Fibroblast of peridontal ligament (primary cell): Measurements from ENCODE around the gene FAM193A.
"Not testable (repeated sequence)": the region's sequence is repeated elsewhere in the genome, so short reads cannot be mapped to it uniquely, and the experiment has no call there.

Experiments
- DNase-seq: peaks from one replicate; pipeline ENCODE4 v3.0.0-alpha.2; 2010; ENCODE audit errors: extremely low read depth

FAM193A gene

GRCh38 chr4:2750719-2751605 is 214.5 kb downstream of the FAM193A start:
- no peak for DNase-seq

GRCh38 chr4:2753436-2753835 is 217.0 kb downstream of the FAM193A start:
- no peak for DNase-seq

- DNase-seq = no peak
These were observed 218.7 kb downstream of the FAM193A start for GRCh38 chr4:2754848-2755819.

GRCh38 chr4:2755821-2756690 is 219.6 kb downstream of the FAM193A start, which contains the start of gene TNIP2:
Gene TNIP2, minus strand, starts transcription at chr4:2756336. Its CDS starts 47 bp downstream, at chr4:2756289.
- peak; percentile 58 for DNase-seq

- DNase-seq = no peak
These were observed 220.4 kb downstream of the FAM193A start for GRCh38 chr4:2756691-2757350.

GRCh38 chr4:2757426-2757825 is 221.0 kb downstream of the FAM193A start:
- no peak for DNase-seq

GRCh38 chr4:2761035-2761923 is 224.8 kb downstream of the FAM193A start:
- DNase-seq = no peak

GRCh38 chr4:2762048-2762447 is 225.6 kb downstream of the FAM193A start:
- DNase-seq = no peak

GRCh38 chr4:2762486-2763370 is 226.3 kb downstream of the FAM193A start:
- DNase-seq = not testable (repeated sequence)

- DNase-seq = no peak
These were observed 227.1 kb downstream of the FAM193A start for GRCh38 chr4:2763511-2763967.

GRCh38 chr4:2765832-2766526 is 229.5 kb downstream of the FAM193A start:
- DNase-seq = no peak

- DNase-seq = no peak
These were observed 230.7 kb downstream of the FAM193A start for GRCh38 chr4:2767046-2767704.

- DNase-seq = no peak
These were observed 231.2 kb downstream of the FAM193A start for GRCh38 chr4:2767705-2768074.

- no peak for DNase-seq
These were observed 231.7 kb downstream of the FAM193A start for GRCh38 chr4:2768124-2768523.

- no peak for DNase-seq
These were observed 232.5 kb downstream of the FAM193A start for GRCh38 chr4:2768921-2769336.

GRCh38 chr4:2771264-2771663 is 234.8 kb downstream of the FAM193A start:
- peak; percentile 30 for DNase-seq

- not testable (repeated sequence) for DNase-seq
These were observed 244.2 kb downstream of the FAM193A start for GRCh38 chr4:2780643-2781042.
